ENCODE results near the gene HBM. TPM values are rescaled to one million over a fixed set of nuclear protein-coding genes. Genes with fewer than 3 reads are reported as not detected.
"Not testable (repeated sequence)": the region's sequence is repeated elsewhere in the genome, so short reads cannot be mapped to it uniquely, and the experiment has no call there.

HBM gene
- total RNA-seq, 1 experiment from 2014 or later, result not detected

DNA sequence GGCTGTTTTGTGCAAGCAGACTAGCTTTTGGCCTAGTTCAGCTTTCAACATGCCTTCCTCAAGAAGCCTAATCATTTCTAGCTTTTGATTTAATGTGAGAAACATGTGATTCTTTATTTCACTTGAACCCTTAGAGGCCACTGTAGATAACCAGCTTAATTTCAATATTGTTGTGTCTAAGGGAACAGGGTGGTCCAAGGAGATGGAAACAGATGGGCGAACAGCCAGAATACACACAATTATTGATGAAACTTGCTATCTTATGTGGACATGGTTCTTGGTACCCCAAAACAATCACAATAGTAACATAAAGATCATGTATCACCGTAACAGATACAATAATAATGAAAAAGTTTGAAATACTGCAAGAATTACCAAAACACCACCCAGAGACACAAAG, 32.1 kb upstream of the HBM start:
- H3K4me3 ChIP-seq (ENCODE audit: insufficient read depth, low read depth, low read length), result no peak overlapping the region
- H3K36me3 ChIP-seq (replicated peaks; ENCODE audit: control insufficient read depth, insufficient read depth, low read length), result no peaks in the 10 kb centered on the region
- DNase-seq, result no peak
- no peaks in the 10 kb centered on the region for H3K27me3 ChIP-seq (ENCODE audit: control insufficient read depth, insufficient read depth, low read length)

DNA sequence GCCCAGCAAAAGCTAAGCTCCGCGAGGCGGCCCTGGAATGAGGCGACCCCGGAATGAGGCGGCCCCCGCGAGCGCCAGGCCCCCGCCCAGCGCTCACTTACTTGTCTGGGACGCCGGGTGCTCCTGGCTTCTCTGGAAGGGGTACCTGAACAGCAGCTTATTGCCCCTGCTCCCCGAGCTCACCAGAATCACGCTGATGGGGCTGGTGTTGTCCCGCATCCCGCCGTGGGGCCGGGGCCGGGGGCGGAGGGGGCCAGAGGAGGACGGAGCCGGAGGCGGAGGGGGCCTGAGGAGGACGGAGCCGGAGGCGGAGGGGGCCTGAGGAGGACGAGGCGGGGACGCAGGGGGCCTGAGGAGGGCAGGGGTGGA, 27.7 kb upstream of the HBM start:
- Histone ChIP-seq H3K36me3 (replicated peaks; ENCODE audit: control insufficient read depth, insufficient read depth, low read length) (no peaks in the 10 kb centered on the region), H3K27me3 (ENCODE audit: control insufficient read depth, insufficient read depth, low read length) (no peaks in the 10 kb centered on the region), H3K4me3 (ENCODE audit: insufficient read depth, low read depth, low read length) (peak overlapping the region; percentile 60)
- DNase-seq, result peak; percentile 91

- no peak for DNase-seq
Observed at GRCh38 chr16:140175-140857, 25.5 kb upstream of the HBM start.

GRCh38 chr16:142405-142967, 23.3 kb upstream of the HBM start:
- no peak overlapping the region for H3K4me3 ChIP-seq (ENCODE audit: insufficient read depth, low read depth, low read length)
- no peaks in the 10 kb centered on the region for H3K36me3 ChIP-seq (replicated peaks; ENCODE audit: control insufficient read depth, insufficient read depth, low read length)
- no peaks in the 10 kb centered on the region for H3K27me3 ChIP-seq (ENCODE audit: control insufficient read depth, insufficient read depth, low read length)
- DNase-seq, result no peak

More at GRCh38 chr16:140175-140857, 25.5 kb upstream of the HBM start:
- no peaks in the 10 kb centered on the region for H3K36me3 ChIP-seq (replicated peaks; ENCODE audit: control insufficient read depth, insufficient read depth, low read length)
- no peak overlapping the region for H3K4me3 ChIP-seq (ENCODE audit: insufficient read depth, low read depth, low read length)
- H3K27me3 ChIP-seq (ENCODE audit: control insufficient read depth, insufficient read depth, low read length), result no peaks in the 10 kb centered on the region

- H3K36me3 ChIP-seq (replicated peaks; ENCODE audit: control insufficient read depth, insufficient read depth, low read length), result no peaks in the 10 kb centered on the region
- H3K4me3 ChIP-seq (ENCODE audit: insufficient read depth, low read depth, low read length), result no peak overlapping the region
- no peaks in the 10 kb centered on the region for H3K27me3 ChIP-seq (ENCODE audit: control insufficient read depth, insufficient read depth, low read length)
- no peak for DNase-seq
Observed at GRCh38 chr16:143047-143446, 22.7 kb upstream of the HBM start.

- Histone ChIP-seq H3K27me3 (ENCODE audit: control insufficient read depth, insufficient read depth, low read length) (no peaks in the 10 kb centered on the region; the same call in 1 of the 2 replicates), H3K4me3 (ENCODE audit: insufficient read depth, low read depth, low read length) (no peak overlapping the region), H3K36me3 (replicated peaks; ENCODE audit: control insufficient read depth, insufficient read depth, low read length) (no peaks in the 10 kb centered on the region)
- no peak for DNase-seq
Observed at GRCh38 chr16:143456-143855, 22.3 kb upstream of the HBM start.

GRCh38 chr16:144797-145252, 21.0 kb upstream of the HBM start:
- H3K27me3 ChIP-seq (ENCODE audit: control insufficient read depth, insufficient read depth, low read length), result peaks cover 8% of the 10 kb centered on the region; the same call in 1 of the 2 replicates
- no peaks in the 10 kb centered on the region for H3K36me3 ChIP-seq (replicated peaks; ENCODE audit: control insufficient read depth, insufficient read depth, low read length)
- no peak overlapping the region for H3K4me3 ChIP-seq (ENCODE audit: insufficient read depth, low read depth, low read length)
- no peak for DNase-seq

DNA sequence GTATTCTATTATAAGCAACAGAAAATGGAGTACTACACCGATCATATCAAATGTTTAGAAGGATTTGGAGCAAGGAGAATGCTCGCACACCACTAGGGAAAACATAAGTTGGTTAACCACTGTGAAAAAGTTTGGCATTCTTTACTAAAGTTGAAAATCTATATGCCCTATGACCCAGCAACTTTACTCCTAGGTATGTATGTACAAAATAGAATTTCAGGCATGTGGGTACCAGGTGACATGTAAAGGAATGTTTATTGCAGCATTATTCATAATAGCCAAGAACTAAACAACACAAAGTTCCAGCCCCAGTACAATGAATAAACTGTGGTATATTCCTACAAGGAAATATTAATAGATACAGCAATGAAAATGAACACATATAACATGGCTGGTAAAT, 19.1 kb upstream of the HBM start:
- Histone ChIP-seq H3K36me3 (replicated peaks; ENCODE audit: control insufficient read depth, insufficient read depth, low read length) (no peaks in the 10 kb centered on the region), H3K27me3 (ENCODE audit: control insufficient read depth, insufficient read depth, low read length) (peaks cover 9% of the 10 kb centered on the region; the same call in 1 of the 2 replicates), H3K4me3 (ENCODE audit: insufficient read depth, low read depth, low read length) (no peak overlapping the region)
- no peak for DNase-seq

DNA sequence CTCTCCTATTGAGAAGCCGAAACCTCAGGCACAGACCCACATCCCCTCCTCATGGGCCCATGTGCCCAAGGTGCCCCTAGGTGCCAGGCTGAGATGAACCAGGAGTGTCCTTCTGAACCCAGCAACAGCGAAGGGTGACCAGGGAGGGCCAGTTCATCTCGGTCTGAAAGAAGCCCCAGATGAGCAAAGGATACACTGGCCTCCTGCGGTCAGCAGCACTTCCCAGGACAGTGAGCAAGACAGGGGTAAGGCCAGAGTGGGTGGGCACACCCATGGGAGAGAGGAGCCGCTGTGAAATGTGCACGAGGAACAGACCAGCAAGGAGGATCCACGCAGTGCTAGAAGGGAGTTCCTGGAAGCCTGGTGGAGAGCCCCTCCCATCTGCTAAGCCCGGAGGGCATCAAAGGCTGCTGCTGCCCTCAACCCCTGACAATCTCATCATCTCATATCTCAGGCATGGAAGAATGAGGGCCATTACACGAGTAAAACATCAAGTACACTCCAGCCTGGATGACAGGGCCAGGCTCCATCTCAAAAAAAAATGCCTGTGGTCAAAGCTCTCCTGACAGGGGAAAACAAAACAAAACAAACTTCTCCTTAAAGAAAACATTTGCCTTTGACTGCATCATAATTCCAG, 16.6 kb upstream of the HBM start:
- Histone ChIP-seq H3K4me3 (ENCODE audit: insufficient read depth, low read depth, low read length) (no peak overlapping the region), H3K36me3 (replicated peaks; ENCODE audit: control insufficient read depth, insufficient read depth, low read length) (no peaks in the 10 kb centered on the region), H3K27me3 (ENCODE audit: control insufficient read depth, insufficient read depth, low read length) (peaks cover 19% of the 10 kb centered on the region)
- no peak for DNase-seq

GRCh38 chr16:152141-153128, 13.3 kb upstream of the HBM start, which contains the start of gene HBZ:
TSS of gene HBZ (plus strand) at chr16:152644. CDS start at chr16:152910, 266 bp downstream.
- peaks cover 41% of the 10 kb centered on the region for H3K27me3 ChIP-seq (ENCODE audit: control insufficient read depth, insufficient read depth, low read length)
- DNase-seq, result no peak
- no peaks in the 10 kb centered on the region for H3K36me3 ChIP-seq (replicated peaks; ENCODE audit: control insufficient read depth, insufficient read depth, low read length)

GRCh38 chr16:153129-153521, 12.7 kb upstream of the HBM start:
- not testable (repeated sequence) for DNase-seq; H3K4me3 ChIP-seq (ENCODE audit: insufficient read depth, low read depth, low read length); H3K36me3 ChIP-seq (replicated peaks; ENCODE audit: control insufficient read depth, insufficient read depth, low read length)
- peaks cover 44% of the 10 kb centered on the region for H3K27me3 ChIP-seq (ENCODE audit: control insufficient read depth, insufficient read depth, low read length)

More at GRCh38 chr16:152141-153128, 13.3 kb upstream of the HBM start, which contains the start of gene HBZ:
- H3K4me3 ChIP-seq (ENCODE audit: insufficient read depth, low read depth, low read length), result no peak within 1 kb of the TSS

DNA sequence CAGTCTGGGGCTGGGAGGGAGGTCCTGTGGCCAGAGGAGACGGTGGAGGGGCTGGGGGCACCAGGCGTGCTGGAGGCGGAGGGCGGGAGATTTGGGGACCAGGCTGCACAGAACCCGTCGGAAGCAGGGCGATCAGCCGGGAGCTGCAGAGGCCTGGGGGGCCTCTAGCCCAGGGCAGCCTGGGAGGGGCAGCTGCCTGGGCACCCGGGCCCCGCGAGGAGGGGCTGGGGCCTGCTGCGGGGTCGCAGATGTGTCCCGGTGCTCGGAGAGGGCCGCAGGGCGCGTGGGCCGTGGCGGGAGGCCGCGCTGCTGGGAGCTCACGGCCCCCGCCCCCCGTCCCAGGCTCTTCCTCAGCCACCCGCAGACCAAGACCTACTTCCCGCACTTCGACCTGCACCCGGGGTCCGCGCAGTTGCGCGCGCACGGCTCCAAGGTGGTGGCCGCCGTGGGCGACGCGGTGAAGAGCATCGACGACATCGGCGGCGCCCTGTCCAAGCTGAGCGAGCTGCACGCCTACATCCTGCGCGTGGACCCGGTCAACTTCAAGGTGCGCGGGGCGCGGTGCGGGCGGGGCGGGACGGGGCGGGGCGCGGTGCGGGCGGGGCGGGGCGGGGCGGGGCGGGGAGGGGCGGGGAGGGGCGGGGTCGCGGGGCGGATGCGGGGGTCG, 12.1 kb upstream of the HBM start:
- not testable (repeated sequence) for H3K36me3 ChIP-seq (replicated peaks; ENCODE audit: control insufficient read depth, insufficient read depth, low read length); DNase-seq; H3K4me3 ChIP-seq (ENCODE audit: insufficient read depth, low read depth, low read length)
- H3K27me3 ChIP-seq (ENCODE audit: control insufficient read depth, insufficient read depth, low read length), result peaks cover 42% of the 10 kb centered on the region

DNA sequence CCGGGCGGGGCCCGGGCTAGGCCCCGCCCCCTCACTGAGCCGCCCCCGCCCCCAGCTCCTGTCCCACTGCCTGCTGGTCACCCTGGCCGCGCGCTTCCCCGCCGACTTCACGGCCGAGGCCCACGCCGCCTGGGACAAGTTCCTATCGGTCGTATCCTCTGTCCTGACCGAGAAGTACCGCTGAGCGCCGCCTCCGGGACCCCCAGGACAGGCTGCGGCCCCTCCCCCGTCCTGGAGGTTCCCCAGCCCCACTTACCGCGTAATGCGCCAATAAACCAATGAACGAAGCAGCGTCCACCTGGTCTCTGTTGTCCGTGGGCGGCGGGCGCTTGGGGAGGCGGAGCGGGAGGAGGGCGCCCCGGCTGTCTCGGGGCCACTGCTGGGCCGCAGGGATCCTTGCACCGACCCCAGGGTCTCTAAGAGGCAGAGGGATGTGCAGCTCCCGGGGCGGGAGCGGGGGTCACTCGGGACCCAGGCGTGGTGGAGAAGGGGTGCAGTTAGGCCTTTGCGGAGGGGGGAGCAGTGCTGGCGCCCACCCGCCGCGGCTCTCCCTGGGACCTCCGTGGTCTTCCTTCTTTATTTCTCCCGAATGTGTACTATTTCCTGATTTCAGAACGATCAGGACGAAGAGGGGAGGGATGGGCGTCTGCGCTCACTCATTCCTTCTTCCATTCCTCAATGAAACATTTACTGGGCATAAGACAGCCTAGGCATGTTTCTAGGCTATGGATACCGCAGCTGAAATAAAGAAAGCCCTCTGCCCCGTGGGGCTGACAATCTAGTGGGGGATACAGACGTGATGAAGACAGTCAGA, 11.4 kb upstream of the HBM start:
- H3K27me3 ChIP-seq (ENCODE audit: control insufficient read depth, insufficient read depth, low read length), result peaks cover 37% of the 10 kb centered on the region
- peak overlapping the region; percentile 51 for H3K4me3 ChIP-seq (ENCODE audit: insufficient read depth, low read depth, low read length)
- H3K36me3 ChIP-seq (replicated peaks; ENCODE audit: control insufficient read depth, insufficient read depth, low read length), result no peaks in the 10 kb centered on the region
- peak; percentile 91 for DNase-seq
